ENCODE measurements around the gene PNMA1.

The PNMA1 gene

DNA sequence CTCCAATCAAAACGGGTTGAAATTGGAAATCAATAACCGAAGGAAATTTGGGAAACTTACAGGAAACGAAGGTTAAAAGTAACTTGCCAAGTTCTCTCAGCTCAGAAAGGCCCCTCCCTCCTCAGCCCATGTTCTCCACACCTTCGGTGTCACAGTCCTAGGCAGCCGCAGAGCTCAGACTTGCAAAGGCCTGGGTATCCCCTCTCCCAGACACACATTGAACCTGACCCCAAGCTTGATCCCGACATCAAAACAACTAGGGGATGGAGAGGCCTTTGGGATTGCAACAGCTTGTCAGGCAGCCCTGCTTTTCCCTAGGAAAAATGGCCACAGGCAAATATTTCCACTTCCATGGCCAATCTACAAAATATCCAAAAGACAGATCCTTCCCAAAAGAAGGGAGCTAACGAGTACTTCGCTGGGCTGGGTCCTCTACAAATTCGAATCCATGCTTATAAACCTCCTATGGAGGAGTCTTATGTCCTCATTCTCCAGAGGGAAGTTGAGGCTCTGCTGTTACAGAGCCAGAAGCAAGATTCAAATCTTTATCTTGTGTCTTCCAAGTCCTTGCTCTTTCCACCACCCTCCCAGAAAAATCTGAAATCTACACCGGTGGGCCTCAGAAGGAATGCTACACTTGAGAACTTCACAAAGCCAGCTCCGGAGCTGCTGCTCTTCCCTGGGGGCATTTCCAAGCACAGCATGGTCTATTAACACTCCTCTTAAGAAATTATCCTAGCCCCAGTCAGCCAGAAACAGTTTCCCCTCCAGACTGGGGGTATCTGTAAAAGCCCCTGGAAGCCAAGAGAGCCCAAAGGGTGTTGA lies 35.7 kb upstream of the PNMA1 start:
- no peak for DNase-seq

DNA sequence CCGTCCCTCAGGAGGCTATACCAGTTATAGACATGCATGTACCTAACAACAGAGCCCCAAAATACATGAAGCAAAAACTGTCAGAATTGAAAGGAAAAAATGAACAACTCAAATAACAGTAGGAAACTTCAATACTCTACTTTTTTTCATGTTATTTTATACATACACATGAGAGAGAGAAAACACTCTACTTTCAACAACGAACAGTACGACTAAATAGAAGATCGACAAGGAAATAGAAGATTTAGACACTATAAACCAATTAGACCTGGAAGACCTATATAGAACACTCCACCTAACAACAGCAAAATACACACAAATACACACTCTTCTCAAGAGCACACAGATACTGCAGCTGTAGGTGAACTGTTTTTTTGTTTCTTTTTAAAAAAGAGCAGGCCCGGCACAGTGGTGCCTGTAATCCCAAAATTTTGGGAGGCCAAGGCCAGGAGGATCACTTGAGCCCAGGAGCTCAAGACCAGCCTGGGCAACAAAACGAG lies 34.7 kb upstream of the PNMA1 start:
- DNase-seq: no peak

DNA sequence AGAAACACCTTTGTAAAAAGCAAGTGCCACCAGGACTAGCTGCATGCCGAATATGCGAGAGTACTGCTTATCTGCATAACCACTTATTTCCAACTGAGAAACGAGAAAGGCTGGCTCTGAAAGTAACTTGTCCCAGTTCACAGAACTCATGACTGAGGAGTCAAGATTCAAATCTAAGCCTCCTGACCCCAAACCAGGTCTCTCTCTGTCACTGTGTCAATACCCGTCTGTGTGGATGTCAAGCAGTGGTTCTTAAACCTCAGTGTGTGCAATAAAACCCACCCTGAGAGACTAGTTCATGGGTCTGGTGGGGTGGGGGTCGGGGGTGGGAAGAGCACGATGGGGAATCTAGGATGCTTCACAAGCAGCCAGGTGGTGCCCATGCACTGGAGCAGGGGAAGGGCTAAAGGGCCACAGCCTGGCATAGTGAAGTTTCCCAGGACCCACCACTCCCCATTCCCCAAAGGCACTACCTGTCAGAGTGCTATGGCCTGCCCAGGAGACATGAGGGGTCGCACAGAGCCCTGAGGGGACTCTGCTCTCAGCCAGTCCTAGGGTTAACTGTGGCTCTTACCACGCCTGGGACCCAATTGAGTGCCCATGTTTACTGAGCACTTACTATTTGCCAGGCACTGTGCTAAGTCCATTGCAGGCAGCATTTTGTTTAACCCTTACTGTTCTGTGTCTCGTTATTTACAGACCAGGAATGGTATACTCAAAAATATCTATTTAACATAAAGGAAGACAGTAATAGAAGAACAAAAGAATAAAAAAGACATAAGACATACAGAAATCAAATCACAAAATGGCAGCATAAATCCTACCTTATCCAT lies 33.4 kb upstream of the PNMA1 start:
- DNase-seq: no peak

DNA sequence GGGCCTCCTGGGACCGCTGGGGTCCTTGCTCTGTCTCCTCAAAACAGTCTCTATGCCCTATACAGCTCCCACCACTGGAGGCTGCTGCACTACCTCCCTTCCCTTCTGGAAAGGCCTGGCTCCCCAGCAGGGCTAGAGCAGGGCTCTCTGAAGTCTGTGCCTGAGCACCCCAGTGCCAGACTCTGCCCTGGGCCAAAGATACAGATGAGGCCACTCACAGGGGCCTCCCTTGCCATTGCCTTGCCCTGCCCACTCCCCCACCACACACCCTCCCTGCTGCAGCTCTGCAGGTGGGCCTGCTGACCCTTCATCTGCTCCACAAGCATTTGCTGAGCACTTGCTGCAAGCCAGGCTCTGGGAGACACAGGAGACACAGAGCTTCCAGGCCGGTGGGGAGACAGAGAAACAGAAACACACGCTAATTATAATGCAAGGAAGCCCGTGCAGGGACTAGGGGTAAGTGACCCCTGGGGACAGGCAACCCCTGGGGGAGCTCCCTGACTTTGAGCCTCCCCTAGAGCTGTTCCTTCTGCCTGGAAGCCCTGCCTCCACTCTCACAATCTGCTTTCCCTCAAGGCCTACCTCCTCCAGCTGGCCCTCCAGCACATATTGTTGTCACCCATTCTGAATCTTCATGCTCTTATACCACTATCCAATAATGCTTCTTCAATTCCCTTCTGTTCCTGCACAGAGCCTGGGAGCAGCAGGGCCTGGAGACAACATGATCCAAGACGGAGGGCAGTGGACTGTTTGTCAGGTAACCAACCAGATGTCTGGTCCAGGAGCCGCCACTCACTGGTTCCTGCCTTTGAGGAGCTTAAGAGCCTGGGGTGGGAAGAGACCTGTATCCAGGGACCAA lies 32.6 kb upstream of the PNMA1 start:
- no peak for DNase-seq

DNA sequence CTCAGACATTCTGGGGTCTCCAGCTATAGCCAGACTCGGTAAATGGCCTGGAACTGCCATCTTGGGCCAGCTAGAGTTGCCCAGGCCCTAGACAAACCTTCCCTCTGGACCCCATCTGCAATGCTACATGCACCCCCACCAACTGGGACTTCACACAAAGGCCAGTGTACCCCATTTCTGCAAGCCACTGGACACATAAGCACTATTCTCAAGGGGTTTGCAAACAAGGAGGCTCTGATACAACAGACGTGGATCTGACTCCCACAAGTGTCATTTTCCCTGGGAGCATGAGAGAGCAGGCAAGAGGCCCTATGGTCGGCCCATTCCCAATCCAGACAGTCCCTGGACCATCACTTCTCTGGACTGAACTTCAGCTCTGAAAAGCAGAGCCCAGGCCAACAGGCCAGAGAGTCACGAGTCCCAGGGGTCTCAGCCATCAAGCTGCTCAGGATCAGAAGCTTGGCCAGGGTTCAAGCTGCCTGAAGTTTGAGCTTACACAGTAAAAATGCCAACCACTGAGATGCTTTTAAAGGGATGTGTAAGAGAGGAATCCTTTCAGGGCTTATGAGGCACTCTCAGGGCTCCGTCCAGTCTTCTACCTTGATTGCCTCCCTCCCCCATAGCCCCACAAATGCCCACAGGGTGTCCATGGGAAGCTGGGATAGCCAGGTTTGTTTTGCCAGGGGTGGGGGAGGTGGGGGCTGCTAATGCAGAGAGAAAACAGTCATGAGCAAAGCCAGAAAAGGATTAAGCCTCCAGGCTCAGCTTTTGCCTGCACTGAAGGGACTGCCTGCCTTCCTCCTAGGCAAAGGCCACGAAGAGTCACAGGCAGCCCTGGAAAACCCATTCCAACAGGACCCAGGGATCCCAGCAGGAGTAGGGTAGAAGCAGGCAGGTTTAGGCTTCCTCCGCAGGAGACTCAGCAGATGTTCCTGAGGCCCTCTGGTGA lies 31.7 kb upstream of the PNMA1 start:
- DNase-seq: no peak

DNA sequence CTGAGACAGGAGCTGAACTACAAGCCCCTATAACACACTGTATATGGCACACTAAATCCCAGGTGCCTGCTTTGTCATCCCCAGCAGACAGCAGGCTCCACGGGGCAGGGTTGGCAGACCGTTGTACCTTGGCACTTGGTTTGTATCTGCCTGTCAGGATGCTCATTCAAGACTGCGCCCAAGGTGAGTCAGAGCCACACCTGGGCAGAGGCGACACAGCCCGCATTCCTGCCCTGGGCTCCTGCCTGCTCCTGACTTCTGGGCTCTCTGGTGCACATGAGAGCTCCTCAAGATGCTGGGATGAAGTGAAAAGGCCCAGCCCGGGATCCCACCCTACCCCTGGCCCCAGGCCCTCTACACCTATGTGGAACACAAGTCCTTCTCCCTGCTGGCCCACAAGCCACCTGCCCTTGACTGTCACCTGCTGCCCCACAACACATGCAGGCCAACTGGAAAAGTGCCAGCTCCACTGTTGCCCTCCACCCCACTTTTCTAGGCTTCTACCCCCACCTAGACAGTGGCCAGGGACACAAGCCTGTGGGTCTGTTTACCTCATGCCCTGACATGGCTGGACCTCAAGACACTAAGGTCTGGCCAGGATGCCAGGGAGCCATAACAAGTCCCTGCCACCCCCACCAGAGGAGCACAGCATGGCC lies 30.8 kb upstream of the PNMA1 start:
- no peak for DNase-seq

DNA sequence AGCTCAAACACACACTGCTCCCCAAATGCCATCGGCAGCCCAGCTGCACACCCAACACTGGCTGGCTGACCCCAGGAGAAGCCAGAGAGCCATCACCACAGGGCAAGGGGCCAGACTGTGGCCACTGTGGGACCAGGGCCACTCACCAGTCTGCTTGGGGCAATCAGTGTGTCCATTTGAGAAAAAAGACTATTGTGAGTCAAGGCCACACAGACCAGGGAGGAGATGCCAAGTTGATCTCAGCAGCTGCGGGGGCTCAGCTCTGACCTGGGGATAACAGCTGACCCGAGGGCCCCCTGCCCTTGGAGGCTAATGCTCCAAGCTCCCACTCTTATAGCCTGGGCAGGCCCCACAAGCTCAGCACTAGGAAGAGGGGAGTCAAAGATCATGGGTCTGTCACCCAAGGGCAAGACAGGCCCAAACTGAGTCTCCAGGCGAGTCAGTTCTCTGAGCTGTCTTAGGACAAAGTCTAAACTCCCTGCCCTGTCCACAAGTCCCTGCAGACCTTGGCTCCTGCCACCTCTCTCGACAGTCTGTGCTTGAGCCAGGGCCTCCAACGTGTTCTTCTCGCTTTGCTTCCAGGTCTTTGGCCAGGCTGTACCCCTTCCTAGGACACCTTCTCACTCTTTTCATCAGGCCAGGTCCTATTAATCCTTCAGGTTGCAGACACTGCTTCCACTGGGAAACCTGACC lies 30.1 kb upstream of the PNMA1 start:
- DNase-seq: no peak

DNA sequence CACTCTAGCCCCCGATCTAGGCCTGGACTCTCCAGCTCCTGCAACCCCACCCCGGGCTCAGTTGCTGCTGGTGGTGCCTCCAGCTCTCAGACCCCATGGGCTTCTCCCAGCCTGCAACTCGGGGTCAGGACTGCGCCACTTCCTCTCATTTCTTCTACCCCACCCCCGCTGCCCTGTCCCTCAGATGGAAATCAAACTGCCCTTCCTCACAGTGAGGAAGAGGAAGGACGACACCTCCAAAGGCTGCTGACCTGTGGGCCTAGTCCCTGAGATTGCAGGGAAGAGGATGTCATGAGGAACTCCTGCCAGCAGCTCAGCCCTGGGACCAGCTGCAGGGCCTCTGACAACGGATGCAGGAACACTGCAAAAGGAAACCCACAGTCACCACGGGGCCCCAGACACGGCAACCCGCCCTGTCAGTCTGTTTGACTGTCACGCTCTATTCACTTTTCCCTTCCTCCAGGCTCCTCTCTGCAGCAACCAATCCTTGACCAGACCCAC lies 29.3 kb upstream of the PNMA1 start:
- peak in 2 of 4 experiments; percentile 33 to 45 for DNase-seq

DNA sequence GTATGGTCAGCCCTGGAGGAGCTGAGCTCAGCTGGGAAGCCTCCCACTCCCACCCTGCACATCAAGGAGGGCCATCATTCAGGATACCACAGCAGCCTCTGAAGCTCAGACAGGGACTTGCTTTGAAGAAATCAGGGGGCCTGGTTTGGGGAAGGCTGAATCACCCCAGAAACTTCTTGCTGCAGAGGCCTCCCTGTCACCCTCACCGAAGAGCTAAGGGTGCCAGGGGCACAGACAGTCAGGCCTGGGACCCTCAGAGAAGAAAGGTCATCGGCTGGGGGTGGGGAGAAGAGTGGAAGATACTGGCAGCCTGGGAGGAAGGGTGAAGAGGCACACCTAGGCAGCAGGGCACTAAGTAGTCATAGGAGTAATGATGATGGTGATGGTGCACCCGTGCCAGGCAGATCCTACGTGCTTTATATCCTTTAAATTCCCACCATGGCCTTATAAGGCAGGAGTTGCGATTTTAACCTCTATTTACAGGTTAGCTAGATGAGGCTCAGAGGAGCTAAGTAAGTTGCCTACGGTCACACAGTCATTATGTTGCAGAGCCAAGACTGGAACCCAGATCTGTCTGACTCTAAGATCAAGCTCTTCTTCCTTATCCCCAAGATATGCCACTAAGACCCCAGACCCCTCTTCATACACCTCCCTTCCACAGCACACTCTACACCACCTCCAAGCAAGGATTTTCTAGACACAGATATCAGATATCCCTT lies 28.5 kb upstream of the PNMA1 start:
- no peak for DNase-seq

DNA sequence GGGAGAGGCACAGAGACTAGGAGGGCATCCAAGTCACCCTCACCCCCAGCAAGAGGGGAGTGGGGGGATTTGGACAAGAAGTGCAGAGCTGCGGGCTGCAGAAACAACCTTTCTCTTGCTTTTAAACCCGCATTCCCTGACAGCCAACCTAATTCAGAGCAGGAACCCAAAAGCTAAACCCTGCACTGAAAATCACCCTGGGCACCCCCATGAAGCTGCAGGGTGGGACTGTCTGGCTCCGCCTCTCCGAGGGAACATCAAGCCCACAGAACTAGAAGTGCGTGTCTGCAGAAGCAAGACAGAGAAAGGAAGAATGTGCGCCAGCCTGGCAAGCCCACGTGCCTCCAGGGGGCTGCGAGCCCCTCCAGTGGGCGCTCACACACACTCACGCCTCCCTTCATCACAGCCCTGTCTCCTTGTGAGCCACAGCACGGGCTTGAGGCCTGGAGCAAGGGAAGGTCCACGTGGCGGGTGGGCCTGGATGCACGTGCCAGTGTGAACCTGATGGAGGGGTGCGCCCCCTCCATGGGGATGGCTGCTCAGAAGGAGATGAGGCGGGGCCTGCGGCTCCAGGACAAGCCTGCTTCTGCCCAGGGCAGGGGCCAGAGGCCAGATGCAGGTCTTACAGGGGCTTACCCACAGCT lies 27.8 kb upstream of the PNMA1 start:
- no peak for DNase-seq

DNA sequence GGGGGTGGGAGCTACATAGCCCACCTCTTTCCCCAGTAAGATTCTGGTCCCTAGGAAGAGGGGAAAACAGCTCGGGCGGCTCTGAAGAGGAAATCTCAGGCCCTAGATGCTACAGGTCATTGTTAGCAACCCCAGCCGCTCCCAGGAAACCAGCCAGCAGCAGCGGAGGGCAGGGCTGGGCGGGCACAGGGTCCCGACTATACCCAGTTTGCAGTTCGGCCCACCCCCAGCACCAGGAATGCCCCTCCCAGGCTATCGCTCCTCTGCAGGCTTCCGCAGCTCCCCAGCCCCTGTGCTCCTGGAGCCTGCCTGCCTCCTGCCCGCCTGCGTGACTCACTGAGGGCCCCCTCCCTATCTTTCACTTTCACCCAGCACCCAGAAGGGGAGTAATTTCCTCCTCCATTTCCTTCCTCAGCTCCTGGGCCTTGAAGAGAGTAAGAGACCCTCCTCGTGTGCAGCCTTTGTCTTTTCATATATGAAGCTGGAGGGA lies 27.2 kb upstream of the PNMA1 start:
- peak in 1 of 4 experiments; percentile 43 for DNase-seq

DNA sequence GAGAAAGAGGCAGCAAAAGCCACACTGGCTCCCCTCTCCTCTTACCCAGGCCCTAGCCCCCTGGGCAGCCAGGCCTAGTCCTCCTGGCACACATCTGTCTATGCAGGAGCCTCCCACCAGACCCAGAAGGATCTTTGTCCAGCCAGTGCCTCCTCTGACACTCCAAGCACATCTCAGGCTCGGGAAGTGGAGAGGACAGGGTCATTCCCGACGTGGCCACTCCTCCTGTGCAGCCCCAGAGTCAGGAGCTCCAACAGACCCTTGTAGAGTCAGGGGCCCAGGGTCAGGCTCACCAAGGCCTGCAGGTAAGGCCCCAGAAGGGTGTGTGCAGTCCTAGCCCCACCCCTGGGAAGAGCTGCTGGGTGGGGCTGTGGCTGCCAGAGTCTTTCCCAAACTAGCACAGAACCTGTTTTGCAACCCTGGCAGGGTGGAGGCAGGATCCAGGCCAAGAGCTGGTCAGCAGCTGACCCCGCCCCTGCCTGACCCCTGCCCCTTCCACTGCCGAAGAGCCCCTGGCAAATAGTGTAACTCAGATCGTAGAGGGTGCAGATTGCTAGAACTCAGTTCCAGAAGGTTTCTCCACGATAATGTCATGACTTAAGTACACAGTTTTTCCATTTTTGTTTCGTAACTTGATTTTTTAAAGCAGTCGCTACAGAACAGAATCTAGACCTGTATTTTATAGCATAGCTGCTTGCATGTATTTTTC lies 26.6 kb upstream of the PNMA1 start:
- no peak for DNase-seq

DNA sequence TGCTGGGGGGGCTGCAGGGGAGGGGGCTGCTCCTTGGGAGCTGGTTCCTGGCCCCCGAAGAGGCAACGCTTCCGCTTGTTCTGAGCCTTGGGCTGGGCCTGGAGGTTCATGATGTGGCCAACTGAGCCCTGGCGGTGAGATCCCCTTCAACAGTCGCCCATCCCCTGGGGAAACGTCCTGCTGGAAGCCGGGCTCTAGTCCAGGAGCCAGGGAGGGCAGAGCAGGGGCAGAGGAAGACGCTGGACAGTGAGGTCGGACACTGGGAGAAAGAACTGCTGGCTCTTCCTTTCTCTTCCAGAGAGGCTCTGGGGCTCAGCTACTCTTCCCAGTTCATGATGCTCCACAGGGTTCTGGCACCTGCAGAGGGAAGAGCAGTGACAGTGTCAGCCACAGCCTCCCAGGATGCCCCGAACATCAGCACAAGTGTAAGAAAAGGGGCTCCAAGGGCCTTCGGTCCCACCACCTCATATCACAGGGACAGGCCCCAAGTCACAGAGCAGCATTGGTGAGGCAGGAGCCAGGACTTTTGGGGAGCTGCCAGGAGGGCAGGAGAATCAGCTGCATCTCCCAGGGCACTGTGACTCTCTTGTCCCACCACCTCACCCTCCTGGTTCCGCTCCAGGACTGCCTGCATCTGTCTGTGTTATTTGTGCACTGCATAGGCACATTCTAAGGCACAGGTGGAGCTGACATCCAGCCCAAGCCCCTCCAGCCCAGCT lies 25.9 kb upstream of the PNMA1 start:
- no peak for DNase-seq

DNA sequence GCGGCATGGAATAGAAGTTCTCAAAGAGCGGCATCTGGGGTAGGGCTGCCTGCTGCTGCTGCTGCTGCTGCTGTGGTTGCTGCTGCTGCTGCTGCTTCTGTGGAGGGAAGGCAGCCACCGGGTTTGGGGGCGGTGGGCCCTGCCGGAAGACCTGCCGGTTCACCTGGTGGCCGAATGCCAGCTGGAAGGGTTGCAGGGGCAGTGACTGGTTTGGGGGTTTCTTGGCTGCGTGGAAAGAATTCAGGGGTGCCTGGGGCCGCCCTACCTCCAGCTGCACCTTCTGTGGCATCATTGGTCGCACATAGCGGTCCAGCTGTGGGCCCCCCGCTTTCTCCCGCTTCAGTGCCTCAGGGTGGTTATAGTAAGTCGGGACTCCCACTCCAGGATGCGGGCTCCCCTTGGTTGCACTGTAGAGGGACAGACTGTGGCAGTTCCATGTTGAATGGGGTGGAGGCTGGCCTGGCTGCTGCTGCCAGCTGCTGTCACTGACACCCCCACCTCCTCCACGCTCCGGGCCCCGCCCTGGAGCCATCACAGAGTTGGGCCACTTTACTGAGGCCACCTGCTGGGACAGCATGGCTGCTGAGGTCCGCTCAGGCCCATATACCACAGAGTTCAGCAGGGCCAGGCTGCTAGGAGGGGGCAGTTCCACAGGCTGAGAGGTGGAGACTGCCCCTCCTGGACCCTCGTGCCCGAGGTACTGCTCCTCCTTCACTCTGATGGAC lies 25.2 kb upstream of the PNMA1 start:
- DNase-seq: no peak

DNA sequence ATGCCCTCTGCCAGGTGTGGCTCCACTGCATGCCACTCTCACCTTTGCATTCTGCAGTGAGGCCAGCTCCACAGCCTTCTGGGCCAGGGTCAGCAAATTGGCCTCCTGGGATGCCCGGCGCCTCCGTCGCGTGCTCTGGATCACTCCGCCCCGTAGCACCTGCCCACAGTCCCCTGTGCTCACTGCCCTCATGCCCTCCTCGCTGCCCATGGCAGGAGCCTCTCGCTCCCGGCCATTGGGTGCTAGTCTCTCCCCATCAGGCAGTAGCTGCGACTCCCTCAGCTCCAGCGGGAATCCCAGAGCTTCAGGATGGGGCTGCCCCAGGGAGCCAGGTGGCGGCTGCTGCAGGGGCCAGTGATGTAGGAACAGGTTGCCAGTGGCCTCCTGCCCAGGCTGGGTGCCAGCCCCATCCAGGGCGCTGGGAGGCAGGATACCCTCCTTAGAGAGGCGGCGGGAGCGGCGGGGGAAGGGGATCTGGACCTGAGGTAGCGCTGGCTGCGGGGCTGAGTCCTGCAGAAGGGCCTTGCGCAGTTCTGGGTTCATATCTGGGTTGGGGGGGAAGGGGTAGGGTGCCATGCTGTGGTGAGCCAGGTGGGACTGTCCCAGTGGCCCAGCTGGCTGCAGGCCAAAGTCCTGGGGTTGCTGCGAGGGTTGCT lies 24.5 kb upstream of the PNMA1 start:
- no peak for DNase-seq

DNA sequence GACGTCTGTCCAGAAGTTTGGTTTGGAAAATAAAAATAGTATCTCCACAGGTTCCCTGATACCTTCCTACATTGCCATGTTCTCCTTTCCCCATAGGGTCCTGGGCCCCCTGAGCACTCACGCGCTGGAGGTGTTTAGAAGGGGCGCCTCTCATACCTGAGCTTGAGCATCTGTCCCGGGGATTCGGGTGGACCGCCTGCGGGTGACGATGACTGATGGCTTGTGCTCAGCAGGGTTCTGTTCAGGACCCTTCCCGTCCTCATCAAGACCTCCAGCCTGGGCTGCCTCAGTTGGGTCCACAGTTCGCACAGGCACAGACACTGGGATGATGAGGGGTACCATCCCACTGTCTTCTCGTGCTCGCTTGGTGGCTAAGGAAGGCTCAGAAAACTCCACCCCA lies 22.7 kb upstream of the PNMA1 start:
- no peak for DNase-seq

Data from activated CD4-positive, CD25-positive, alpha-beta regulatory T cell (primary cell).